ENCODE measurements around the gene DDOST. TPM values are rescaled to one million over a fixed set of nuclear protein-coding genes. Genes with fewer than 3 reads are reported as not detected.

The DDOST gene
- polyA plus RNA-seq, 1 donor (not counting 4 experiments of a cell fraction or from before 2014, with no cell fraction given), result 263 TPM

DNA sequence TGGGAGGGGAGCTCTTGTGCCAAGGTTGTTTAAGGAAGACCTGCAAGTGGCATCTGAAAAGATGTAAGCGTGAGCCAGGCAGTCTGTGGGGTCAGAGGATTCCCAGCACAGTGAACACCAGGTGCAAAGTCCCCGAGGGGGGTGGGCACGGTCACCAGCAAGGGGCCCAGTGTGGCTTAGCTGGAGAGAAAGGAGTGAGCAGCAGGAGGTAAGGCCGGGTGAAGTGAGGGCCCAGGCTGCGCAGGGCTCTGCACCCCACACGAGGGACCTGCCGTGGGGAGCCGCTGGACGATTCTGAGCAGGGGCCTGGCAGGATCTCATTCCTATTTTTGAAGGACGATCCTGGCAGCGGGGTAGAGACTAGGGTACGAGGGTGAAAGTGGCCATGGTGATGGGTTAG is 4.1 kb downstream of the DDOST start:
- H3K27me3 ChIP-seq (ENCODE audit: control insufficient read depth, extremely low read depth, insufficient read depth, low read length), result no peaks in the 10 kb centered on the region
- H3K79me2 ChIP-seq (ENCODE audit: control insufficient read depth, insufficient read depth, low read length), result peaks cover 61% of the 10 kb centered on the region
- no peak overlapping the region for H3K4me3 ChIP-seq (ENCODE audit: control insufficient read depth in 2 of 3, extremely low read depth in 1 of 3, insufficient read depth in 2 of 3, low read depth in 1 of 3, low read length in 3 of 3)
- DNase-seq (ENCODE audit: low read depth, low spot score), result no peak
- no peak overlapping the region for H3K27ac ChIP-seq (ENCODE audit: control insufficient read depth, insufficient read depth, low read length)
- FAIRE-seq, result no peak
- H3K36me3 ChIP-seq (ENCODE audit: control insufficient read depth in 2 of 2, extremely low read depth in 1 of 2, insufficient read depth in 2 of 2, low read length in 2 of 2), result peaks cover 38 to 57% of the 10 kb centered on the region in 2 experiments
- H3K4me1 ChIP-seq (ENCODE audit: control insufficient read depth, extremely low read depth, insufficient read depth, low read length), result peaks cover 14% of the 10 kb centered on the region
- H3K9me3 ChIP-seq (ENCODE audit: control insufficient read depth, low read depth, low read length), result no peaks in the 10 kb centered on the region
- dilution Hi-C loops (cut with MboI; ENCODE audit: extremely low pct_ligation_motif_present, low sequenced_read_pairs), result no loop called here
- TF ChIP-seq, protein P1, sequence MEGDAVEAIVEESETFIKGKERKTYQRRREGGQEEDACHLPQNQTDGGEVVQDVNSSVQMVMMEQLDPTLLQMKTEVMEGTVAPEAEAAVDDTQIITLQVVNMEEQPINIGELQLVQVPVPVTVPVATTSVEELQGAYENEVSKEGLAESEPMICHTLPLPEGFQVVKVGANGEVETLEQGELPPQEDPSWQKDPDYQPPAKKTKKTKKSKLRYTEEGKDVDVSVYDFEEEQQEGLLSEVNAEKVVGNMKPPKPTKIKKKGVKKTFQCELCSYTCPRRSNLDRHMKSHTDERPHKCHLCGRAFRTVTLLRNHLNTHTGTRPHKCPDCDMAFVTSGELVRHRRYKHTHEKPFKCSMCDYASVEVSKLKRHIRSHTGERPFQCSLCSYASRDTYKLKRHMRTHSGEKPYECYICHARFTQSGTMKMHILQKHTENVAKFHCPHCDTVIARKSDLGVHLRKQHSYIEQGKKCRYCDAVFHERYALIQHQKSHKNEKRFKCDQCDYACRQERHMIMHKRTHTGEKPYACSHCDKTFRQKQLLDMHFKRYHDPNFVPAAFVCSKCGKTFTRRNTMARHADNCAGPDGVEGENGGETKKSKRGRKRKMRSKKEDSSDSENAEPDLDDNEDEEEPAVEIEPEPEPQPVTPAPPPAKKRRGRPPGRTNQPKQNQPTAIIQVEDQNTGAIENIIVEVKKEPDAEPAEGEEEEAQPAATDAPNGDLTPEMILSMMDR (optimal IDR thresholded peaks at IDR 0.05 in 1 of 3, IDR thresholded peaks at IDR 0.05 in 1 of 3, conservative IDR thresholded peaks at IDR 0.05 in 1 of 3; ENCODE audit: extremely low read depth in 1 of 3, insufficient read depth in 2 of 3, low read length in 3 of 3), result no peak
- no peak for TF ChIP-seq EZH2 (IDR thresholded peaks at IDR 0.05; ENCODE audit: low read length)
- peaks cover 6% of the 10 kb centered on the region for H4K20me1 ChIP-seq (ENCODE audit: control insufficient read depth, extremely low read depth, insufficient read depth, low read length)
- H3K4me2 ChIP-seq (ENCODE audit: control insufficient read depth, extremely low read depth, insufficient read depth, low read depth, low read length), result no peak overlapping the region
- H3K9me1 ChIP-seq (ENCODE audit: control insufficient read depth, extremely low read depth, insufficient read depth, low read length), result no peaks in the 10 kb centered on the region
- no peak overlapping the region for H3K9ac ChIP-seq (ENCODE audit: control insufficient read depth, extremely low read depth, insufficient read depth, low read length)
- no peak overlapping the region for H2AFZ ChIP-seq (ENCODE audit: control insufficient read depth, low read length)

DNA sequence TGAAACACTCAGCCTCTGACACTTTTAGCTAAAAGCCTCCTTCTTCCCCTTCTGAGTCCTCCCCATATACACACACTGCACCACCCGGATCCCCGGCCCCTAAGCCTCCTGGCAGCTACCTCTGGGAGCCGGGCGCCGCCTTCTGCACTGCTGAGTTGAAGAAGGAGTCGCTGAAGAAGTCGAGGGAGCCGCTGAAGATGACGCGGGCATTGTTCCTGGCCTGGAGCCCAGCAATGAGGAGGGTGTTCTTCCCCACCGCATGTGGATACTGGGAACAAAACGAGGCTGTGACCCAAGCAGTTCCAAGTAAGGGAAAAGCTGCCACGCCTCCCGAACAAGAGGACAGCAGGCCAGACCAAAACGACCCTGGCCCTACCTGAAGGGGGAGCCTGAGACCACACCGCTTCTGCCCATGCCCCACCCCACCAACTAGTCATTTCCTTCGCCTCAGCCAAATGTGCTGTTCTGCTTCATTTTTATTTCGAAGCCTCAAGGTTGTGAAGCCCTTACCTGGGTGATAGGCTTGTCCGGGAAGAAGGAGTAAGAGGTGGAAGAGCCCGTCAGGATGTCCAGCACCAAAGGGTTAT is 7.0 kb downstream of the DDOST start:
- no peak for FAIRE-seq
- Histone ChIP-seq H3K27me3 (ENCODE audit: control insufficient read depth, extremely low read depth, insufficient read depth, low read length) (no peaks in the 10 kb centered on the region), H2AFZ (ENCODE audit: control insufficient read depth, low read length) (no peak overlapping the region), H3K4me1 (ENCODE audit: control insufficient read depth, extremely low read depth, insufficient read depth, low read length) (no peaks in the 10 kb centered on the region), H3K4me2 (ENCODE audit: control insufficient read depth, extremely low read depth, insufficient read depth, low read depth, low read length) (no peak overlapping the region), H3K9me1 (ENCODE audit: control insufficient read depth, extremely low read depth, insufficient read depth, low read length) (no peaks in the 10 kb centered on the region), H3K36me3 (ENCODE audit: control insufficient read depth in 2 of 2, extremely low read depth in 1 of 2, insufficient read depth in 2 of 2, low read length in 2 of 2) (peaks cover 52 to 73% of the 10 kb centered on the region in 2 experiments), H3K4me3 (ENCODE audit: control insufficient read depth in 2 of 3, extremely low read depth in 1 of 3, insufficient read depth in 2 of 3, low read depth in 1 of 3, low read length in 3 of 3) (no peak overlapping the region), H3K9ac (ENCODE audit: control insufficient read depth, extremely low read depth, insufficient read depth, low read length) (no peak overlapping the region), H3K9me3 (ENCODE audit: control insufficient read depth, low read depth, low read length) (no peaks in the 10 kb centered on the region), H3K79me2 (ENCODE audit: control insufficient read depth, insufficient read depth, low read length) (peaks cover 40% of the 10 kb centered on the region), H3K27ac (ENCODE audit: control insufficient read depth, insufficient read depth, low read length) (no peak overlapping the region), H4K20me1 (ENCODE audit: control insufficient read depth, extremely low read depth, insufficient read depth, low read length) (peaks cover 6% of the 10 kb centered on the region)
- dilution Hi-C loops (cut with MboI; ENCODE audit: extremely low pct_ligation_motif_present, low sequenced_read_pairs), result no loop called here
- no peak for DNase-seq (ENCODE audit: low read depth, low spot score)
- TF ChIP-seq EZH2 (IDR thresholded peaks at IDR 0.05; ENCODE audit: low read length), result no peak
- TF ChIP-seq, protein P1 (optimal IDR thresholded peaks at IDR 0.05 in 1 of 3, IDR thresholded peaks at IDR 0.05 in 1 of 3, conservative IDR thresholded peaks at IDR 0.05 in 1 of 3; ENCODE audit: extremely low read depth in 1 of 3, insufficient read depth in 2 of 3, low read length in 3 of 3), result peak in 1 of 3 experiments; percentile 8

Measured in keratinocyte (primary cell).